ENCODE measurements around the gene ZNF230.

Gene ZNF230

DNA sequence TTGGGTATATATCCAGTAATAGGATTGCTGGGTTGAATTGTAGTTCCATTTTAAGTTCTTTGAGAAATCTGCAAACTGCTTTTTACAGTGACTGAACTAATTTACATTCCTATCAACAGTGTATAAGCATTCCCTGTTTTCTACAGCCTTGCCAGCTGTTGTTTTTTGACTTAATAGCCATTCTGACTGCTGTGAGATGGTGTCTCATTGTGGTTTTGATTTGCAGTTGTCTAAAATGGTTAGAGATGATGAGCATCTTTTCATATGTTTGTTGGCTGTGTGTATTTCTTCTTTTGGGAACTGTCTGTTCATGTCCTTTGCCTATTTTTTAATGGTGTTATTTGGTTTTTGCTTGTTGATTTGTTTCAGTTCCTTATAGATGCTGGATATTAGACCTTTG lies 18.5 kb downstream of the ZNF230 start:
- Histone ChIP-seq H2BK120ac (ENCODE audit: low read depth, low read length) (no peak overlapping the region), H3K79me1 (replicated peaks; ENCODE audit: low read length, poor library complexity, severe bottlenecking) (peaks cover 10% of the 10 kb centered on the region), H3K14ac (ENCODE audit: low read length in 2 of 2) (no peak overlapping the region), H2BK5ac (ENCODE audit: low read depth, low read length, poor library complexity, severe bottlenecking) (no peak overlapping the region), H3K4me1 (ENCODE audit: control insufficient read depth, insufficient read depth, low read depth, low read length) (peaks cover 1% of the 10 kb centered on the region), H2BK12ac (ENCODE audit: low read length in 2 of 2) (no peak overlapping the region), H2BK15ac (ENCODE audit: low read depth, poor library complexity, severe bottlenecking) (no peak overlapping the region), H3K27ac (ENCODE audit: low read length, poor library complexity, severe bottlenecking) (no peak overlapping the region), H3K27me3 (ENCODE audit: control insufficient read depth in 1 of 2, insufficient read depth in 1 of 2, low read length in 2 of 2) (no peaks in the 10 kb centered on the region), H3K23ac (ENCODE audit: low read length in 2 of 2) (no peak overlapping the region), H4K91ac (ENCODE audit: low read length) (no peak overlapping the region), H3K9ac (ENCODE audit: low read length) (no peak overlapping the region), H2AK5ac (ENCODE audit: low read length, severe bottlenecking) (no peak overlapping the region), H3K4ac (ENCODE audit: low read depth in 1 of 2, low read length in 2 of 2) (no peak overlapping the region), H3K18ac (ENCODE audit: low read depth in 1 of 2, low read length in 2 of 2) (no peak overlapping the region), H3K9me3 (ENCODE audit: control insufficient read depth, low read length) (no peaks in the 10 kb centered on the region), H4K8ac (ENCODE audit: low read length) (no peak overlapping the region), H3K4me3 (ENCODE audit: insufficient read depth in 1 of 2, low read depth in 1 of 2, low read length in 2 of 2) (no peak overlapping the region), H3K4me2 (ENCODE audit: low read length, poor library complexity, severe bottlenecking) (no peak overlapping the region), H2AFZ (ENCODE audit: low read depth, low read length) (no peak overlapping the region), H3K36me3 (ENCODE audit: control insufficient read depth in 1 of 2, insufficient read depth in 2 of 2, low read depth in 1 of 2, low read length in 2 of 2) (no peaks in the 10 kb centered on the region)
- DNase-seq: no peak

DNA sequence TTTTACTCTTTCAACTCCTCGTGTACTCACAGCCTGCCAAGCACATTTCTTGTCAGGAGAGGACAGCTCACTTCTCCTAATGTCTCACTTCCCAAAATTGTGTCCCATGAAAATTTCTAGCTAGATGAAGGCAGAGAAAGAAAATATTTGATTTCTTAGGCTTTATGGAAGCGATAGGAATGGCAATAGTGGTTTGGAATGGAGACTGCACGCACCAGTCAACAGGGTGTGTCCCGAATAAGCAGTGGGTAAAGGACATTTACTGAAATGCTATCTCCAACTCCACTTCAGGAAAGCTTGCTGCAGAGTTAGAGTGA lies 22.1 kb downstream of the ZNF230 start:
- Histone ChIP-seq H2BK120ac (ENCODE audit: low read depth, low read length) (no peak overlapping the region), H3K18ac (ENCODE audit: low read depth in 1 of 2, low read length in 2 of 2) (peak overlapping the region; percentile 43 to 54), H3K4me2 (ENCODE audit: low read length, poor library complexity, severe bottlenecking) (peak overlapping the region; percentile 60), H3K4me3 (ENCODE audit: insufficient read depth in 1 of 2, low read depth in 1 of 2, low read length in 2 of 2) (peak overlapping the region in 1 of 2 experiments; percentile 97), H3K36me3 (ENCODE audit: control insufficient read depth in 1 of 2, insufficient read depth in 2 of 2, low read depth in 1 of 2, low read length in 2 of 2) (peaks cover 14 to 32% of the 10 kb centered on the region in 2 experiments), H3K4me1 (ENCODE audit: control insufficient read depth, insufficient read depth, low read depth, low read length) (peaks cover 1% of the 10 kb centered on the region), H3K23ac (ENCODE audit: low read length in 2 of 2) (no peak overlapping the region), H2BK5ac (ENCODE audit: low read depth, low read length, poor library complexity, severe bottlenecking) (no peak overlapping the region), H2AK5ac (ENCODE audit: low read length, severe bottlenecking) (peak overlapping the region; percentile 70), H2BK12ac (ENCODE audit: low read length in 2 of 2) (no peak overlapping the region), H2AFZ (ENCODE audit: low read depth, low read length) (peak overlapping the region; percentile 85), H3K9ac (ENCODE audit: low read length) (peak overlapping the region; percentile 98), H3K79me1 (replicated peaks; ENCODE audit: low read length, poor library complexity, severe bottlenecking) (peaks cover 19% of the 10 kb centered on the region), H3K27ac (ENCODE audit: low read length, poor library complexity, severe bottlenecking) (no peak overlapping the region), H2BK15ac (ENCODE audit: low read depth, poor library complexity, severe bottlenecking) (no peak overlapping the region), H3K14ac (ENCODE audit: low read length in 2 of 2) (no peak overlapping the region), H4K91ac (ENCODE audit: low read length) (peak overlapping the region; percentile 39), H3K27me3 (ENCODE audit: control insufficient read depth in 1 of 2, insufficient read depth in 1 of 2, low read length in 2 of 2) (no peaks in the 10 kb centered on the region), H3K9me3 (ENCODE audit: control insufficient read depth, low read length) (peaks cover 22% of the 10 kb centered on the region), H4K8ac (ENCODE audit: low read length) (peak overlapping the region; percentile 98), H3K4ac (ENCODE audit: low read depth in 1 of 2, low read length in 2 of 2) (peak overlapping the region in 1 of 2 experiments; percentile 47)
- no peak for DNase-seq
- WGBS: 34% methylated on average over 4 of the region's 4 CpGs

DNA sequence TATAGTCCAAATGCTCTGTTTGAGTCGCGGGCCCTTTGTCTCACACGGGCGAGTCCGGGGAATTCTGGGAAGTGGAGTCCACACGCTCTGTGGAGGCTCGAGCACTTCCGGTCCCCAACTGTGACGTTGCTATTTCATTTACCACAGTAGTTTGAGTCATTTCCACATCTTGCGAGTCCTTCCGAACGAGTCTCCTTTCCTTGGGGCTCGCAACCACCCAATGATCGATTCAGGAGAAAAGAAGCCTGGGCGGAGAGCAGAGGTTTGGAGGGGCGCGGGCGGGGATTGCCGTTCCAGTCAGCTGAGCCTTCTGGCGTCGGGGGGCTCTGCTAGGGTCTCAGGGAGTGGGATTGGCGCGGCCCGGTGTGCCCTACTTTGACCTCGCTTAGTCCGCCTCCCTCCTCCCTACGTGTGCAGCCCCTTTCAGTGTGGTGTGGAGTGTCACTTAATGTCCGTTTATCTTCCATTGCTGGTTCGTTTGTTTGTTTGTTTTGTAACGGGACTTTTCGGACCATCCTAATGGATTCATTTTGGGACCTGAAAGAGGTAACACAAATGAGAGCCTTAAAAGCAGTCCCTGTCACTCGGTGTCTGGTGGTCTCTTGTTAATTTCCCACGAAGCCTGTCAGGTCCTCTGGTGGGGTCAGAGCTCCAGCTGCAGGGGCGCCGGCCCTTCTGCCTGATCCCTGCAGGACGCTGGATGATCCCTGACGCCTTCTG lies 22.6 kb downstream of the ZNF230 start, which contains the start of gene ZNF222:
TSS of gene ZNF222 (plus strand) at position 163 of the 720 bp plus-strand sequence. CDS start at position 221, 58 bp downstream.
- Histone ChIP-seq H2BK15ac (ENCODE audit: low read depth, poor library complexity, severe bottlenecking) (no peak within 1 kb of the TSS), H3K79me1 (replicated peaks; ENCODE audit: low read length, poor library complexity, severe bottlenecking) (peaks cover 19% of the 10 kb centered on the region), H3K4me3 (ENCODE audit: insufficient read depth in 1 of 2, low read depth in 1 of 2, low read length in 2 of 2) (peak within 1 kb of the TSS; percentile 87 to 97), H3K27me3 (ENCODE audit: control insufficient read depth in 1 of 2, insufficient read depth in 1 of 2, low read length in 2 of 2) (no peaks in the 10 kb centered on the region), H3K18ac (ENCODE audit: low read depth in 1 of 2, low read length in 2 of 2) (peak within 1 kb of the TSS; percentile 52 to 86), H3K14ac (ENCODE audit: low read length in 2 of 2) (peak within 1 kb of the TSS in 1 of 2 experiments; percentile 48), H3K23ac (ENCODE audit: low read length in 2 of 2) (no peak within 1 kb of the TSS), H2AFZ (ENCODE audit: low read depth, low read length) (peak within 1 kb of the TSS; percentile 85), H4K91ac (ENCODE audit: low read length) (peak within 1 kb of the TSS; percentile 39), H3K36me3 (ENCODE audit: control insufficient read depth in 1 of 2, insufficient read depth in 2 of 2, low read depth in 1 of 2, low read length in 2 of 2) (peaks cover 14 to 38% of the 10 kb centered on the region in 2 experiments), H2BK120ac (ENCODE audit: low read depth, low read length) (no peak within 1 kb of the TSS), H3K4ac (ENCODE audit: low read depth in 1 of 2, low read length in 2 of 2) (peak within 1 kb of the TSS; percentile 3 to 53), H2BK12ac (ENCODE audit: low read length in 2 of 2) (no peak within 1 kb of the TSS), H3K9ac (ENCODE audit: low read length) (peak within 1 kb of the TSS; percentile 98), H2BK5ac (ENCODE audit: low read depth, low read length, poor library complexity, severe bottlenecking) (no peak within 1 kb of the TSS), H3K4me1 (ENCODE audit: control insufficient read depth, insufficient read depth, low read depth, low read length) (peaks cover 1% of the 10 kb centered on the region), H3K27ac (ENCODE audit: low read length, poor library complexity, severe bottlenecking) (no peak within 1 kb of the TSS), H4K8ac (ENCODE audit: low read length) (peak within 1 kb of the TSS; percentile 98), H2AK5ac (ENCODE audit: low read length, severe bottlenecking) (peak within 1 kb of the TSS; percentile 70), H3K9me3 (ENCODE audit: control insufficient read depth, low read length) (peaks cover 27% of the 10 kb centered on the region), H3K4me2 (ENCODE audit: low read length, poor library complexity, severe bottlenecking) (peak within 1 kb of the TSS; percentile 67)
- DNase-seq: peak; percentile 94
- WGBS: 2% methylated on average over 30 of the region's 37 CpGs

DNA sequence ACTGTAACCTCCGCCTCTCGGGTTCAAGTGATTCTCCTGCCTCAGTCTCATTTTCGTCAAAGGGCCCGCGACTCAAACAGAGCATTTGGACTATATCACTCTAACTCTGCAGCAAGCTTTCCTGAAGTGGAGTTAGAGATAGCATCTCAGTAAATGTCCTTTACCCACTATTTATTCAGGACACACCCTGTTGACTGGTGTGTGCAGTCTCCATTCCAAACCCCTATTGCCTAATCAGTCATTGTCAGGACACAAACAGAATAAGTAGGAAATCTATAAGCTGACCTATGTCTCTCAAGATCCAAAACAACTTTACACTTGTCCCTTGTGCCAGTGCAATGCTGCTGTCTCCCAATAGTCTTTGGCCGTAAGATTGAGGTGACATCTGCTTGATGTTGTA lies 23.9 kb downstream of the ZNF230 start:
- over 99% methylated on average over 6 of the region's 6 CpGs for WGBS
- Histone ChIP-seq H4K91ac (ENCODE audit: low read length) (no peak overlapping the region), H3K9me3 (ENCODE audit: control insufficient read depth, low read length) (peaks cover 40% of the 10 kb centered on the region), H3K36me3 (ENCODE audit: control insufficient read depth in 1 of 2, insufficient read depth in 2 of 2, low read depth in 1 of 2, low read length in 2 of 2) (peaks cover 22 to 50% of the 10 kb centered on the region in 2 experiments), H3K4ac (ENCODE audit: low read depth in 1 of 2, low read length in 2 of 2) (no peak overlapping the region), H2AK5ac (ENCODE audit: low read length, severe bottlenecking) (no peak overlapping the region), H4K8ac (ENCODE audit: low read length) (no peak overlapping the region), H3K9ac (ENCODE audit: low read length) (no peak overlapping the region), H3K27ac (ENCODE audit: low read length, poor library complexity, severe bottlenecking) (no peak overlapping the region), H3K79me1 (replicated peaks; ENCODE audit: low read length, poor library complexity, severe bottlenecking) (peaks cover 22% of the 10 kb centered on the region), H2BK120ac (ENCODE audit: low read depth, low read length) (no peak overlapping the region), H3K14ac (ENCODE audit: low read length in 2 of 2) (no peak overlapping the region), H2BK15ac (ENCODE audit: low read depth, poor library complexity, severe bottlenecking) (no peak overlapping the region), H2BK5ac (ENCODE audit: low read depth, low read length, poor library complexity, severe bottlenecking) (no peak overlapping the region), H3K4me2 (ENCODE audit: low read length, poor library complexity, severe bottlenecking) (no peak overlapping the region), H2BK12ac (ENCODE audit: low read length in 2 of 2) (no peak overlapping the region), H3K4me1 (ENCODE audit: control insufficient read depth, insufficient read depth, low read depth, low read length) (peaks cover 1% of the 10 kb centered on the region), H3K27me3 (ENCODE audit: control insufficient read depth in 1 of 2, insufficient read depth in 1 of 2, low read length in 2 of 2) (no peaks in the 10 kb centered on the region), H3K18ac (ENCODE audit: low read depth in 1 of 2, low read length in 2 of 2) (no peak overlapping the region), H3K23ac (ENCODE audit: low read length in 2 of 2) (no peak overlapping the region), H3K4me3 (ENCODE audit: insufficient read depth in 1 of 2, low read depth in 1 of 2, low read length in 2 of 2) (no peak overlapping the region), H2AFZ (ENCODE audit: low read depth, low read length) (no peak overlapping the region)
- DNase-seq: no peak

Measured in mesenchymal stem cell (in vitro differentiated cells and primary cell).